ENCODE data around the gene TGFBR3L.

GRCh38 chr19:7933411-7933810 is 18.8 kb downstream of the TGFBR3L start:
- TF ChIP-seq YY1 (IDR thresholded peaks at IDR 0.05; ENCODE audit: insufficient read depth, insufficient read length), result no peak
- TF ChIP-seq SUZ12 (IDR thresholded peaks at IDR 0.05; ENCODE audit: extremely low read depth, insufficient read depth, insufficient read length), result no peak
- TF ChIP-seq ZNF274 (IDR thresholded peaks at IDR 0.05; ENCODE audit: low read depth, low read length), result no peak
